Tibial nerve (tissue), 3 donors: ENCODE results near the gene AP2A2.

Experiments
- POLR2A ChIP-seq, 2 donors: fragments of 450-650 bp; IDR thresholded peaks; one replicate each; pipeline ENCODE4 v1.6.1; 2017; ENCODE audit warnings: antibody characterized with exemption in 2 of 2, mild to moderate bottlenecking in 2 of 2, moderate library complexity in 2 of 2
- TF ChIP-seq, protein P1 (sequence below), 5 experiments: fragments of 200-600 bp in 3 of 5; fragments of 450-650 bp in 2 of 5; sonication (generic) in 3 of 5; IDR thresholded peaks; one replicate each; pipeline ENCODE4 v1.5.1; 2016 to 2019; ENCODE audit warnings: antibody characterized with exemption in 5 of 5, mild to moderate bottlenecking in 3 of 5, moderate library complexity in 2 of 5

DNA sequence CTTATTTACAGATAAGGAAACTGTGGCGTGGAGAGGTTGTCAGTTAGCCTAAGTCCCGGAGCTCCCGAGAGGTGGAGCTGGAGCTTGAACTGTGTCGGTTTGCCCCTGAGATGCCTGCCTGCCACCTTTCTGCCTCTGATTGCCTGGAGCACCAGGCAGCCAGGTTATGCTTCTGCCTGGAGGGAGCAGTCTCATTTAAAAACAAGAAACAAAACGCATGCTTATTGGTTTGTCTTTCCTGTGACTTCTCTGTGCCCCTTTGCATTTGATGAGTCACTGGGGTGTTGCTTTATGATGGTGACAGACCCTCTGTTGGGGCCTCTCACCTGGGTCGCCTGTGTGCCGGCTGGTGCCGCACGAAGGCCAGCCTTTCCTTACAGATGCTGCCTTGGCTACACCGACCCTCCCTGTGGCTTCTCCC, 12.2 kb downstream of the AP2A2 start:
- TF ChIP-seq POLR2A (IDR thresholded peaks at IDR 0.05): no peak
- TF ChIP-seq, protein P1, sequence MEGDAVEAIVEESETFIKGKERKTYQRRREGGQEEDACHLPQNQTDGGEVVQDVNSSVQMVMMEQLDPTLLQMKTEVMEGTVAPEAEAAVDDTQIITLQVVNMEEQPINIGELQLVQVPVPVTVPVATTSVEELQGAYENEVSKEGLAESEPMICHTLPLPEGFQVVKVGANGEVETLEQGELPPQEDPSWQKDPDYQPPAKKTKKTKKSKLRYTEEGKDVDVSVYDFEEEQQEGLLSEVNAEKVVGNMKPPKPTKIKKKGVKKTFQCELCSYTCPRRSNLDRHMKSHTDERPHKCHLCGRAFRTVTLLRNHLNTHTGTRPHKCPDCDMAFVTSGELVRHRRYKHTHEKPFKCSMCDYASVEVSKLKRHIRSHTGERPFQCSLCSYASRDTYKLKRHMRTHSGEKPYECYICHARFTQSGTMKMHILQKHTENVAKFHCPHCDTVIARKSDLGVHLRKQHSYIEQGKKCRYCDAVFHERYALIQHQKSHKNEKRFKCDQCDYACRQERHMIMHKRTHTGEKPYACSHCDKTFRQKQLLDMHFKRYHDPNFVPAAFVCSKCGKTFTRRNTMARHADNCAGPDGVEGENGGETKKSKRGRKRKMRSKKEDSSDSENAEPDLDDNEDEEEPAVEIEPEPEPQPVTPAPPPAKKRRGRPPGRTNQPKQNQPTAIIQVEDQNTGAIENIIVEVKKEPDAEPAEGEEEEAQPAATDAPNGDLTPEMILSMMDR (IDR thresholded peaks at IDR 0.05): no peak
